Epithelial cell of proximal tubule (primary cell): Measurements from ENCODE around the gene ARHGEF39. TPM values are rescaled to one million over a fixed set of nuclear protein-coding genes. Genes with fewer than 3 reads are reported as not detected.

Experiments used
- total RNA-seq: library from RNA; depleted of rRNA; stranded (reverse); fragments of >200 nt; gene quantifications from 2 replicates; pipeline ENCODE4 v1.2.3, GENCODE V29; 2015

ARHGEF39 gene
- total RNA-seq, 1 donor from 2014 or later: 17.5 TPM

Other genes starting within 250 kb of the ARHGEF39 start
- gene RUSC2, start 175.1 kb downstream of the ARHGEF39 start, total RNA-seq: 18.9 and 21.7 TPM in 2 replicates
- 23.5 and 24.0 TPM in 2 replicates for gene TESK1, start 59.9 kb downstream of the ARHGEF39 start, total RNA-seq
- gene CD72, start 46.8 kb downstream of the ARHGEF39 start, total RNA-seq: 0.51 and 1.2 TPM in 2 replicates
- not detected in 2 replicates for gene SIT1, start 14.3 kb downstream of the ARHGEF39 start, total RNA-seq
- 3,154 and 10,636 TPM in 2 replicates for gene RMRP, start 7.2 kb downstream of the ARHGEF39 start, total RNA-seq
- 19.0 and 35.4 TPM in 2 replicates for gene CCDC107, start 6.9 kb downstream of the ARHGEF39 start, total RNA-seq
- gene CA9, start 8.7 kb upstream of the ARHGEF39 start, total RNA-seq: 0.43 TPM in 1 of 2 replicates, not detected in the other
- gene TPM2, start 24.7 kb upstream of the ARHGEF39 start, total RNA-seq: 265 and 267 TPM in 2 replicates
- gene TLN1, start 67.0 kb upstream of the ARHGEF39 start, total RNA-seq: 114 and 177 TPM in 2 replicates
- 49.9 and 66.4 TPM in 2 replicates for gene CREB3, start 67.5 kb upstream of the ARHGEF39 start, total RNA-seq
- 32.8 and 39.3 TPM in 2 replicates for gene GBA2, start 84.0 kb upstream of the ARHGEF39 start, total RNA-seq
- 13.6 and 14.9 TPM in 2 replicates for gene RGP1, start 84.1 kb upstream of the ARHGEF39 start, total RNA-seq
- gene MSMP, start 89.1 kb upstream of the ARHGEF39 start, total RNA-seq: not detected in 2 replicates
- gene NPR2, start 126.4 kb upstream of the ARHGEF39 start, total RNA-seq: 7.3 and 11.0 TPM in 2 replicates
- gene SPAG8, start 147.1 kb upstream of the ARHGEF39 start, total RNA-seq: 0.12 and 0.14 TPM in 2 replicates
- 25.9 and 32.5 TPM in 2 replicates for gene HINT2, start 149.8 kb upstream of the ARHGEF39 start, total RNA-seq
- gene FAM221B, start 163.5 kb upstream of the ARHGEF39 start, total RNA-seq: not detected in 2 replicates
- gene TMEM8B, start 164.0 kb upstream of the ARHGEF39 start, total RNA-seq: 2.5 and 4.2 TPM in 2 replicates
- gene OR13J1, start 205.2 kb upstream of the ARHGEF39 start, total RNA-seq: not detected in 2 replicates
- gene HRCT1, start 241.0 kb upstream of the ARHGEF39 start, total RNA-seq: 0.58 TPM in 1 of 2 replicates, not detected in the other
- 0.29 TPM in 1 of 2 replicates, not detected in the other for gene SPAAR, start 244.3 kb upstream of the ARHGEF39 start, total RNA-seq